Raji (cell line): ENCODE data around the gene SHISAL2A.

Source experiments
- POLR2A ChIP-seq: IDR thresholded peaks from 2 replicates; pipeline ENCODE4 v1.6.1; 2011; ENCODE audit warnings: low read depth, low read length, control low read depth; ENCODE audit not compliant: insufficient read depth

SHISAL2A gene

DNA sequence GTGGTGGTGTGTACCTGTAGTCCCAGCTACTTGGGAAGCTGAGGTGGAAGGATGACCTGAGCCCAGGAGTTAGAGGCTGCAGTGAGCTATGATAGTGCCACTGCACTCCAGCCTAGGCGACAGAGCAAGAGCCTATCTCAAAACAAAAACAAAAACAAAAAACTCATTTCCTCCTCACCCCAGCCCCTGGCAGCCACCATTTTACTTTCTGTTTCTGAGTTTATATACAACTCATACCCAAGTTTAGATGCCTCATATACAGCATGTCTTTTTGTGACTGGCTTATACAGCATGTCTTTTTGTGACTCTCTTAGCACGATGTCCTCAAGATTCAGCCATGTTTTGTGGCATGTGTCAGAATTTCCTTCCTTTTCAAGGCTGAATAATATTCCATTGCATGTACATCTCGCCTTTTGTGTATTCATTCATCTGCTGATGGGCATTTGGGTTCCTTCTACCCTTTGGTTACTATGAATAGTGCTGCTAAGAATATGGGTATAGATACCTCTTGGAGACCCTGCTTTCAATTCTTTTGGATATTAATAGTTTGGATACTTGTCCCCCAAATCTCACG is 50.5 kb downstream of the SHISAL2A start:
- no peak for TF ChIP-seq POLR2A

GRCh38 chr1:52684545-52684944 is 51.6 kb downstream of the SHISAL2A start:
- TF ChIP-seq POLR2A = no peak

- no peak for TF ChIP-seq POLR2A
Observed at GRCh38 chr1:52686830-52687229, 53.9 kb downstream of the SHISAL2A start.

GRCh38 chr1:52691821-52692220 is 58.9 kb downstream of the SHISAL2A start:
- no peak for TF ChIP-seq POLR2A

- TF ChIP-seq POLR2A = no peak
Observed at GRCh38 chr1:52692697-52693096, 59.7 kb downstream of the SHISAL2A start.

GRCh38 chr1:52693843-52694242 is 60.9 kb downstream of the SHISAL2A start:
- no peak for TF ChIP-seq POLR2A

- no peak for TF ChIP-seq POLR2A
Observed at GRCh38 chr1:52695627-52696026, 62.7 kb downstream of the SHISAL2A start.

- TF ChIP-seq POLR2A = peak; percentile 94
Observed at GRCh38 chr1:52697795-52698674, 65.1 kb downstream of the SHISAL2A start, which contains the start of gene COA7. COA7 (minus strand) TSS chr1:52698347; CDS start chr1:52698326, 21 bp downstream.

- peak; percentile 82 for TF ChIP-seq POLR2A
Observed at GRCh38 chr1:52702886-52703787, 70.2 kb downstream of the SHISAL2A start.

DNA sequence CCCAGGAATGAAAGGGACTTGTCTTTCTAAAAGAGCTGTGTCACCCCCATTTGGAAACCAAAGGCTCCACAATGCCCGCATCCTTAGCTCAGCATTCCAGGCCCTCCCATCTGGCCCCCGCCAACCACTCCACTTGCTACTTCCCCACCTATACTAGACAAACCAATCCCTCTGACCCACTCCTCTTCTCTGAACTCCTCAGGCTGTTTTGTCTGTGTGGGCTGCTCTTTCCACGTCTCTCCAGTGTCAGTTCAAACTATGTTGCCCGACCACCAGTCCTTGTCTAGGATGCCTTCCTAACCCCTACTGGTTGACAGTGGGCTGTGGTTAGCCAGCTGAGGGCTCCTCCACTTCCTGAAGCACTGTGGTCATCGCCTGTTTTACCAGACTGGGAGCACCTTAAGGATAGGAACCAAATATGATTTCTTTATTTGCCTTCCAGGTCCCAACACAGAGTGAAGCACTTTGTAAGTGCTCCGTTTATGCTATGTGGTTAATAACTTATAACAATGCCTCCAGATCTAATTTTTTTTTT is 73.2 kb downstream of the SHISAL2A start:
- no peak for TF ChIP-seq POLR2A
